Measurements from ENCODE around the gene SSMEM1. TPM values are rescaled to one million over a fixed set of nuclear protein-coding genes. Genes with fewer than 3 reads are reported as not detected.

The SSMEM1 gene
- total and polyA plus RNA-seq, 4 donors, result not detected

GRCh38 chr7:130216750-130217149, 9.1 kb downstream of the SSMEM1 start (continued):
- TF ChIP-seq REST (IDR thresholded peaks at IDR 0.05), result no peak
- no peak for TF ChIP-seq ZBTB33 (IDR thresholded peaks at IDR 0.05)

- DNase-seq (ENCODE audit: low spot score), result no peak
- Histone ChIP-seq H3K27me3 (ENCODE audit: control insufficient read depth in 4 of 4, insufficient read depth in 4 of 4, low read length in 3 of 4) (no peaks in the 10 kb centered on the region), H3K4me1 (ENCODE audit: control insufficient read depth in 4 of 4, insufficient read depth in 4 of 4, low read length in 3 of 4) (no peaks in the 10 kb centered on the region), H3K4me3 (ENCODE audit: low read depth in 1 of 3, low read length in 3 of 3) (no peak overlapping the region), H3K27ac (ENCODE audit: low read depth in 1 of 2, low read length in 2 of 2) (no peak overlapping the region), H3K36me3 (ENCODE audit: control insufficient read depth in 4 of 4, insufficient read depth in 3 of 4, low read depth in 1 of 4, low read length in 3 of 4) (no peaks in the 10 kb centered on the region), H3K9ac (ENCODE audit: low read depth in 1 of 2, low read length in 2 of 2) (no peak overlapping the region), H3K9me3 (ENCODE audit: control insufficient read depth in 4 of 4, low read length in 3 of 4) (no peaks in the 10 kb centered on the region)
- TF ChIP-seq JUND (IDR thresholded peaks at IDR 0.05) (no peak), REST (IDR thresholded peaks at IDR 0.05) (no peak), RXRA (IDR thresholded peaks at IDR 0.05) (no peak), FOXA2 (IDR thresholded peaks at IDR 0.05) (no peak), CTCF (IDR thresholded peaks at IDR 0.05; ENCODE audit: low read depth, low read length, missing input control) (no peak), SP1 (IDR thresholded peaks at IDR 0.05) (no peak), HNF4A (conservative IDR thresholded peaks at IDR 0.05) (no peak), TAF1 (conservative IDR thresholded peaks at IDR 0.05) (no peak), YY1 (IDR thresholded peaks at IDR 0.05) (no peak), HNF4G (IDR thresholded peaks at IDR 0.05) (no peak)
- WGBS, result 85% methylated on average over 5 of the region's 5 CpGs
Observed at GRCh38 chr7:130218806-130219620, 11.4 kb downstream of the SSMEM1 start.
